NCI-H1436 (cell line): ENCODE results near the gene PLPP3.

Experiments
- DNase-seq: peaks from one replicate; lab custom pipeline; 2025; lab: John Stamatoyannopoulos, UW

Gene PLPP3

GRCh38 chr1:56547473-56547872 lies 31.9 kb downstream of the PLPP3 start:
- DNase-seq = no peak

GRCh38 chr1:56545711-56546110 lies 33.7 kb downstream of the PLPP3 start:
- no peak for DNase-seq

GRCh38 chr1:56543783-56544612 lies 35.4 kb downstream of the PLPP3 start:
- DNase-seq = no peak

GRCh38 chr1:56542651-56543050 lies 36.7 kb downstream of the PLPP3 start:
- no peak for DNase-seq

DNA sequence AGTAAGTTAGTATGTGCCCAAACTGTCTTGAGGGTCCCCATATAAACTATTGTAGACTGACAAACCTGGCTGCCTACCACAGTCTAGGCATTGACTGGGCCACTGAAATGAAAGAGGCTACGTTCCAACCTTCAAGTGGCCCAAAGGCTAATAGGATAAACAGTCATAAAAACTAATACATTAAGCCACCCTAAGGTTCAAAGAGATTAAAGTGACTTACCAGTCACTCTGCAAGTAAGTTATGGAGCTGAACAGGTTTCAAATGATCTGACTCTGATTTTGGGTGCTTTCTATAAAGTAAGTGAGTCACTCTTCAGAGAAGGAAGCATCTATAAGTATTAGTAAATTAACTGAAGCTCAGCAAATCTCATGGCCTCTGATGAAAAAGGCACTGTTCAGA lies 38.0 kb downstream of the PLPP3 start:
- no peak for DNase-seq

DNA sequence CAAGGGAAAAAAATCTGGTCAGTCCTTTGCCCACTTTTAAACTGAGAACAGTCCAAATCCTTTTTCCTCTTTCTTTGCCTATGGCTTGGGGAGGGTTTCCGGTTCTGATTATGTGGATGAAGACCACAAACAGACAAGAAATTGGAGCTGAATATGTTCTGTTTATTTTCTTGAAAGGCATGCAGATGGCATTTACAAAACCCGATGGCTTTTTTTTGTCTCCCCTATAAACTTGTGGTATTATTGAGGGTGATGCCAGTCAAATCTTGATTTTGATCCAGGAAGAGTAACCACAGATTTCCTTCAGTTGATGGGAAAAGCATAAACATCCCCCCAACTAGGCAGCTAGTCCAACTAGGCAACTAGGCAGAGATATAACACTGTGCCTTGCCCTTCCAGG lies 38.9 kb downstream of the PLPP3 start:
- no peak for DNase-seq

DNA sequence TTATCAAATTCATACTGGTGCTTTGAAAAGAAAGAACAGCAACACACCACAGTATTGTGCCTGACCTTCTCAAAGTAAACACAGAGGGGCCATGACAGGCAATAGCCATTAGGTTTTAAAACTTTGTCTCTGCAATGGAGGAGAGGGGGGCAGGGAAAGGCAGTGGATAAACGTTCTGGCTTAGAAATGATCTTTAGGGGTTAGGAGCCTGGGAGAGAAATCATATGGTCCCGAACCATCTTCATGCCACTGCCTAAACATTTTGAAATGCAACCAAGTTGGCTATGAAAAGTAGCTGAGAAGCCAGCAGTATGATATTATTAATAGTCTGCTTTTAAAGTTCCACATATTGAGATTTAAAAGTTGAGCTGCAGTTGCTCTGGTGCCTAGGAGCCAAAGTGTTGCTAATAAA lies 39.8 kb downstream of the PLPP3 start:
- DNase-seq = no peak

GRCh38 chr1:56538532-56538931 lies 40.8 kb downstream of the PLPP3 start:
- no peak for DNase-seq

- no peak for DNase-seq
Observed at GRCh38 chr1:56537660-56538059, 41.7 kb downstream of the PLPP3 start.

- no peak for DNase-seq
Observed at GRCh38 chr1:56535939-56536338, 43.4 kb downstream of the PLPP3 start.

GRCh38 chr1:56535362-56535761 lies 44.0 kb downstream of the PLPP3 start:
- DNase-seq = no peak

GRCh38 chr1:56534130-56534651 lies 45.2 kb downstream of the PLPP3 start:
- no peak for DNase-seq

DNA sequence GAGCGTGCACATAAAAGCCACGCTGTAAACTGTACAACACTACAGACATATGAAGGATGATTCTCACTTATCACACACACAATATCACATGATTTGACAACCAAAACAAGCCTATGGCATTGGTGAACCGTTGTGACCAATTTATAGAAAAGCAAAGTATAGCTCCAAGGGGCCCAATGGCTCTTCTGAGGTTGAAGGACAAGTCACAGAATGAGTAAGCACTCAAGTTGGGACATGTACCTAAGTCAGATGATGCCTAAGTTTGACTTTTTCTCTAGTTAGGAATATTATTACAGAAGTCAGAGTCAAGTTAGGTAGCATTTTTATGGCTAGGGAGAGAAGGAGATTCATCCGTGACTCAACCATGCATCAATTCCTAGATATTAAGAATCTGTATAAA lies 45.7 kb downstream of the PLPP3 start:
- DNase-seq = no peak

- DNase-seq = no peak
Observed at GRCh38 chr1:56533197-56533596, 46.2 kb downstream of the PLPP3 start.

DNA sequence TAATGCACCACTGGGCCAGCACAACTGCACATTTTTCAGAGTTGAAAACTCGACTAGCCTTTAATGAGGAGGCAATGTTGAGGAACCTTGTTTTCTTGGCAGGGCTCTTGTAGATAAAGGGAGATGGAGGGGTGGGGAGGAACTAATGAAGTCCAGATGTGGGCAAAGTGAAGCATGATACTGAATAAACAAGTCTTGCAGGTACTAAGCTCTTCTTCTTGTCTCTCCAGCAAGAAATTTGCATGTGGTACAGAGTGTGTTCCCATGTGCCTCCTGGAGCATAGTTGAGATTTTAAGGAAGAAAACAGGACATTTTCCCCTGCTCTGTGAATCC lies 47.0 kb downstream of the PLPP3 start:
- DNase-seq = no peak

DNA sequence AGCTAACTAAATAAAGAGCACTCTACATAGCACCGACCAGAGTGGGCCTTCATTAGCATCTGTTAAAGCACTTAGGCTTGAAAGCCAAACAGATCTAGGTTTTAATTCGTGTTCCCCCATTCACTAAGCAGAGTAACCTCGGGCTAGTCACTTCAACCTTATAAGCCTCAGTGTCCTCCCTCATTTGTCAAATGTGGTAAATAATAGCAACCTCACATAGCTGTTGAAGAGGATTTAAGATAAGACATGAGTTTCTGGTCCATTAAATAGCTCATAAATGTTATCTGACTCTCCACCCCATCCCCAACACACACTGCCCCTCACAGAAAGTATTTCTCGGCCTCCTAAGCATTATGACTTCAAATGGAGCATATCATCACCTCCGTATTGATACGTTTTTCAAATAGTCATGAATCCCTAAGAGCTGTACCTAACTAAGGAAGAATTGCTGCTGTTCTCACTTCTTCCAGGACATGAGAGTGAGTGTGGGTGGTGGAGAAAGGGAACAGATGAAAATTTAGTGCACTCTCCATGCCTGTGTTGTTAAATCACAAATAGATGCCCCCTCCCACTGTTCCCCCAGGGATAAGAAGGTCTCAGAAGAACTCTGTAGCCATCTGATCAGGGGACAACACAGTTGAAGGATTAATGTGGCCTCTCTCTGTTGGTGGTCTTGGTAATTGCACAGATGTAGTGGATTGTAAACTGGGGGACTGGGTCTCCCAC lies 47.6 kb downstream of the PLPP3 start:
- DNase-seq = no peak

DNA sequence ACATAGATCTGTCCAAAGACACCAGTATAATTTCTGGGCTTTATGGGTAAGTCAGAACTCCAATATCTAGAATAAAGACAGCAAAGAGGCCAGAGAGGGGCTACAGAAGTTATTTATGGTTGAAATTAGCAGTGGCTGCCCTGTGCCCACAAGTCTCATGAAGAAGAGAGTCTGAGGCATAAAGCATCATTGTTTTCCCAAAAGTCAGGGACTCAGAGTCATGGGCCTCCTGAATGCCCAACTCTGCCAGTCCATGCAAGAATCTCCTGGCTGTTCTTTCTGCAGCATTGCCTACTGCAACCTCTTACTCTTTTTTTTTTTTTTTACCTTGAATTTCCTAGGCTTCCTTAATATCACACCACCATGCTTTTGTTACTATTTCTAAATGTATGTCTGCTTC lies 49.6 kb downstream of the PLPP3 start:
- DNase-seq = no peak

DNA sequence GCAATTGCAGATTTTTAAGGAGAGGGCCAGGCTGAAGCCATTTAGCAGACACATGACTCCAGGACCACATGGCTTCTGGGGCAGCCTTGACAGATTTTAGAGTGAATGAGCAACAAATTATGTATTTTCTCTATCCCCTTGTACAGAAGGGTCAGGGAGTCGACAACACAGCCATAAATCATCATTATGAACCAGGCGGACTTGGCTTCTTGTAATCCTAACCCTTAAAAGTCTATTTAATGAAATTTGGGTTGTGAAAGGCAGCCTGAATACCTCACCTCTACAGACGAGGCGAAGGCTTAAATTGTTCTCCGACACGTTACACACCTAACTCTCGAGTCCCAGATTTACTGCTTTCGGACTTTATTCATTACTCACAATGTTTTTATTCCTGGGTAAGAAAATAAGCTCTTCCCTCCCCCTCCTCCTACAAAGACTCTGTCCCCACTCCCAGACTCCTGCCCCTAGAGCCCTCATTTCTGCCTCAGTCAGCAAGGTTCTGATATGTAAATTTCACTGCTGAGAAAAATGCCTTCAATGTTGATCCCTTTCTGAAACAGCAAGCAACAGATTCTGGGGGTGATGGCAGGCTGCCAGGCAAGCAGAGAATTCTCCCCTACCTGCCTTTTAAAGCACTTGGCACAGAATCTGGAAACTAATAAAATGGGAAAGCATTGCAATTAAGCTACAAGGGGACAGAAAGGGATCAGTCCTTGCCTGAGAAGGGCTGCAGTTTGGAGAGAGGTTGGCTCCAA lies 51.6 kb downstream of the PLPP3 start:
- DNase-seq = no peak

DNA sequence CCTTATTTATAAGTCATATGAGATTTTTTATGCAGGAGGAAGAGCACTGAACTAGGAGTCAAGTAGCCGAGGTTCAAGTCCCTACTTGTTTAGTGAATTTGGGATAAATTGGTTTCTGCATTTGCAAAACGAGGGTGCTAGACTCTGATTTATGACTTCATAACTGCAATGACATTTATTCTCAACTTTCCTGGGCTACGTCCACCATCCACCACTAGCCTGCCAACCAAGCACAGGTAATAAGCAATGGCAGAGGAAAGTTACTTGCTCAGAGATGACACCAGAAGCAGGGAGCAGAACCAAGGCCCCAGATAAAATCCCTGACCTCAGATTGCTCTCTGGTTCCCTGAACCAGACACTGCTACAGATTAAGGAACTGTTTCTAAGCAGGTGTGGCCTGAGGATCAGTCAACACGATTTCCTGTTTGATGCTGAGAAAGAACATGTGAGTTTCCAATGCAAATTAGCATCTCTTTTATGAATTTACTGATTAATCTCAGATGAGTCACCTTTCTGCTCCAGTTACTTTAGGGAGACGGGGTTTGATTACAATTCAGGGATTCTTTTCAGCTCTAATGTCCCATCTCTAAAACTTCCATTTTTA lies 52.7 kb downstream of the PLPP3 start:
- DNase-seq = no peak

DNA sequence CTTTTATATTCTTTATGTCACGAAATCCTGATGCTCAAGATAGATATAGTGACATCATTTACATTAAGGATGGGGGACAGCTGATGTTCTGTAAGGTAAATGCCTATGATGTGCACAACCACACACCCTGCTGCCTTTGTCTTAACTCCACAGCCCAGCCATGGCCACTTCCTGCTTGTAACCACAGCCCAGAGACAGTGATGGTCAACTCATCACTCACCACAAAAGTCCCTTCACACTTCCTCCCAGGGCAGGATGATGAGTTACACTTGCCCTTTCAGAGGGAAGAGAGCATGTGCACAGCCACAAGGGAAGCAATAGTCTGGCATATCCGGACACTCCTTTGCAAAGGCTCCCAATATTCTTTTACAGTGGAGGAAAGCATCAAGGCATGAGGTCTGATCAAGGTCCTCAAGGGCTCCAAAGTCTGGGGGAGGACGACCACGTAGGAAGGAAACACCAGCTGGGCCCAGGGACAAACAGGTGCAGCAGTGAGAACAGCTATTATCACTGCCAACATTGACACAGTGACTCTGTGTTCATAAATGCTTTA lies 53.8 kb downstream of the PLPP3 start:
- no peak for DNase-seq

GRCh38 chr1:56524263-56524662 lies 55.1 kb downstream of the PLPP3 start:
- DNase-seq = no peak

DNA sequence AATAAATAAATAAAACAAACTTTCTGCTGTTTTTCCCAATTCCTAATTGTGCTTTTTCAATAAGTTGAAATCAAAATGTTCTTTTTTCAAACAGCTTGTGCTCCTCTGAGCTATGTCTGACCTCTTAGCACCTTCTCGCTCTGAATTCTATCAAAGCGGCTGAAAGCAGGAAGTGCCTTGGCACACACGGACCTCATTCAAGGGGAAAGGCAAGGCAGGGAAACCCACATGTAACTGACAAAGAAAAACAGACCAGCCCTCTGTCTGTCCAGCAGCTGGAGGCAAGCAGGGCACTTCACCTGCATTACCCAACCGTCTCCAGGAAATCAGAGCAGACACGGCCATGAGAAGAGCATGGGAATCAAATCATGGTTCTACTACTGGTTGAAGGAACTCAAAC lies 56.7 kb downstream of the PLPP3 start:
- DNase-seq = no peak
